ENCODE data around the gene GPATCH11.
A peak's percentile ranks its signal among the peaks of the same experiment; 100 is the strongest.

Gene GPATCH11

DNA sequence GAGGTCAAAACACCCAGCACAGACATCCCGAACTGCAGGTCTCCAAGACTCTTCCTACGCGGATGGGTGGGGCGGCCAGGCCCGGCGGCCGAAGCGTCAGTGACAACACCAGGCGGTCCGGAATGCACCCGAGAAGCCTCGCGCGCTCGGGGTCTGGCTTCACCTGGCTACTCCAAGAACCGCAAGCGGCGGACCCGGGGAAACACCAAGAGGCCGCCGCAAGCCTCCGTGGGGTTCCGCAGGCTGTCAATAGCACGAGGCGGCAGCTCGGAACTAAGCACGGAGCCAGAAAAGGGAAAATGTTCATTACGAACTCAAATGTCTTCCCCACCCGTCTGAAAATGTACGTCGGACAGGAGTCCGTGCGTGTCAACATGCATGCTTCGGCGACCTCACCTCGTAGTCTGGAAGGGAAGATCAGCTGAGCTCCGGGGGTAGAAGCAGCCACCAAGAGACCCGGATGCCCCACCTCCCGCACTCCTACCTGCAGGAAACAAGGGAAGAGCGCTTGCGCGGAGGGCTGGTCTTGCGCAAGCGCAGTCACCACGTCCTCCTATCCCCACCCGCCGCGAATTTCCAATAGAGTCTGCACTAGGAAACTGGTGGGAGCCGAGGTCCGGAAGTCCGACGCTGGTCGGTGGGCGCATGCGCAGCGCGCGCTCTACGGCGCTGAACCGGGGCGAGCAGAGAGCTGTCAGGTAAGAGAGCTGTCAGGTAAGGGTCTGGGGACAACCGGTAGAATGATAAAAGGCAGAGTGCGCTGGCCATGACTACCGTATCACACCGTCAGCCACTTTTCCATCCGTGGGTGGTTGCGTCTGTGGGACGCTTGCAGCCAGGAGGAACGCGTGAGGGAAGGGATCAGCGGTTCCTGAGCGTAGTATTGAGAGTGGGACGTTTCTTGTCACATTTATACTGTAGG lies at the start of gene GPATCH11, which contains the start of gene HEATR5B:
Gene GPATCH11, plus strand, starts transcription at position 646 of the 922 bp plus-strand sequence. CDS start 3,864 bp downstream, outside the sequence.
Gene HEATR5B, minus strand, starts transcription at position 500 of the 922 bp plus-strand sequence. CDS start 958 bp downstream, outside the sequence.
- peak; percentile 96 for DNase-seq (ENCODE audit: low spot score)

DNA sequence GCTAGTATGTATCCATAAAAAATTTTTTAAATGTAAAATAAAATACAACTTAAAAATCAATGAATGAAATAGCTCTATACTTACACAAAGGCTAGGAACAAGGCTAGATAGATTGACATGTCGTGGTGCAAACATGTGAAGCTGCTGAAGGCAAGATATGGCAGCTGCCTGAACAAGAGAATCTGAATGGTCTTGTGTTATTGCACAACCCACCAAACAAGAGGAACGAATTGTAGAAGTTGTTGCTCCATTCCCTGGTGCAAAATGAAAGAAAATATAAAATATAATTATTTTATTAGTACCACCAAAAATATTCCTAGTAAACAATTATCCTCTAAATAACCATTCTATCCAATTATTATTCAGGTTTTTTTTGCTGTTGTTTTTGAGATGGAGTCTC lies 46.5 kb upstream of the GPATCH11 start:
- DNase-seq (ENCODE audit: low spot score): no peak

DNA sequence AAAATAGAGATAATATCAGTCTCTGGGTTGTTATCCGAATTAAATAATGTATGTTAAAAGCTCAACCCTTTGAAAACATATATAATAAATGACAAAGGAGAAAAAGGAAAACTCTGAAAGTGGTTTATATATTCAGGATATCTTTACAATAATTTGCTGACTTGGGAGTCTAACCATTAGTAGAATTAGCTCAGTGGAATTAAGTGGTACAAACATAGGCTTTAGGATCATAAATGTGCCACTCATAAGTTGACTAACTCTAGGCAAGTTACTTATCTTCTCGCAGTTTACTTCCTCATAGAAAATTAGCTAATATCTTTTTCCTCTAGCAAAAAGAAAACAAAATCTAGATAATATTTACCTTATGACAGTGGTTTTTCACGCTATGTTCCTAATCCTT lies 44.7 kb upstream of the GPATCH11 start:
- no peak for DNase-seq (ENCODE audit: low spot score)

DNA sequence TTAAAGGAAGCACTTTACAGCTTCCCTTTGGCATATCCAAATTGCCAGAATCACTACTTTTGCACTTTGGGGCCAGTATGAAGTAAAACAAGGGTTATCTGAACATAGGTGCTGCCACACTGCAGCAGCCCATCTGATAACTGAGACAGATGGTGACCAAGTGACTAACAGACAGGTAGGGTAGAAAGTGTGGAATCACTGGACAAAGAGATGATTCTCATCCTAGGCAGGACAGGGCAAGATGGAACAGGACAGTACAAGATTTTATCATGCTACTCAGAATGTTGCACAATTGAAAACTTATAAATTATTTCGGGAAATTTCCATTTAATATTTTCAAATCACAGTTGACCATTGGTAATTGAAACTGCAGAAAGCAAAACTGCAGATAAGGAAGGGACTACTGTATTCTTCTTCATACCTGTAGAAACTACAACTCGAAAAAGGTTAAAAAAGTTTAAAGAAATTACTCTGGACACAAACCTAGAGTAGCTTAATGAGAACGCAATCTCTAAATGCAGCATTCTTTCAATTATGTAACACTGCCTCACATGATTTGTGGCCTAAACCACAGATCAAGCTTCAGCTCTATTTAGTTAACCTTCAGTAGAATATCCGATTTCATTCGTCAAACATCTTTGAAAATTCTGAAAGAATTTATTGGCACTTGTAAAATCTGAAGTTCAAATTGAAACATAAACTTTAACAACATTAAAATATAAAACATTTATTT lies 31.6 kb upstream of the GPATCH11 start:
- DNase-seq (ENCODE audit: low spot score): no peak

DNA sequence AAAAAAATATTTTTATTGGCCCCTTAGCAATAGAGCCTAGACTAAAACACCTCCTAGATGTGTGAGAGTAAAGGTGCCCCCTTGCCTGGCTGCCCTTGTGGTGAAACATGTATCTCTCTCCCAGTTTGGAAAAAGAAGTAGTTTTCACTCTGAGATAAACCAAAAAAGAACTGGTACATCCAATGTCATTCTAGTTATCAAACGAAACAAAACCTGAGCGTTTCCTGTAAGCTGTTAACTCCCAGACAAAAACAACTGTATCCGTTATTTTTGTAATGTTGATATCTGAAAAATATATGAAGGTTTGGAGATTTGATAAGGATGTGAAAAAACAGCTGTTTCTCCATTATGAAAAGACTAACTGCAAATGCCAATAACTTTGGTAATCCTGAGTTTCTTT lies 24.5 kb upstream of the GPATCH11 start:
- DNase-seq (ENCODE audit: low spot score): no peak

DNA sequence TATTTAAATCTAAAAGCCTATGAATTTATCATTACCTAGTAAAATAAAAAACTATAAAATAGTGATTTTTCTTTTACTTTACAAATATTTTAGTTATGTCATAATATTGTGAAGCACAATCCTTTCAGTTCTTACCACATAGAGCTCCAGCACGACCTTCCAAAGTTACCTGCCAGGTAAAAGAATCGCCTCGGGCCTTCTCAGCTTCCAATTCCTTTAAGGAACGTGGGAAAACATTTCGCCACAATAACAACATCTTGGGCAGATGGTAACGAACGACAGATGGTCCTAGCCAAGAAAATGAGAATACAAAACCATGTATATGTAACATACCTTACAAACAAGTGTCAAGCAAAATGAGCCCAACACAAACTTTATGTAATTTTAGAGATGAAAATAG lies 23.9 kb upstream of the GPATCH11 start:
- DNase-seq (ENCODE audit: low spot score): no peak

DNA sequence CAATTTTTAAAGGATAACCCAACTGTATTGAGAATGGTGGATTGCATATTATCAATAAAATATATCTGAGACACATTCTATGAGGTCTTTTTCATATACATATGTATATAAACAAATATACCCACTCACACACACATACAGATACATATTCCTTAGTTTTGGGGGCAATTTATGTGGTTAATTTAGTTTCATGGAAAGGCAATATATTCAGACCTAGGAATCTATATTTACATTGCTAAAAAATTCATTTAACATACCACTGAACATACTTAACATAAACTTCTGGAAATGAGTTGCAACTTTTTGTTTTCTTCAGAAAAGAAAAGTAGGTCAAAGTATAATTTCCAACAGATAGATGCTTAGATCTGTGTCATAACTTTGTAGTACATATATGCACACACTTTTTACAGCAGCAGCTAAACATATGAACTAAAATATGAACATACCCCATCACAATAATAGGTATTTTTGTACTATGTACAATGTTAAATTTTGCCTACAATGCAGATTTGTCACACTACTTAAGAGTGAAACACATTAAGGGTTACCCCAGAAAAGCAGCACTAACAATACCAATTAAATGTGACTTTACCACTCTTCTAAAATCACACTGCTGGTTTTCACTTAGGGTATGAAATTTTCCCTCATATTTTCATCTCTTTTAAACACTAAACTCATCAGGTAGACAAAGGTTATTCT lies 23.2 kb upstream of the GPATCH11 start:
- DNase-seq (ENCODE audit: low spot score): no peak

DNA sequence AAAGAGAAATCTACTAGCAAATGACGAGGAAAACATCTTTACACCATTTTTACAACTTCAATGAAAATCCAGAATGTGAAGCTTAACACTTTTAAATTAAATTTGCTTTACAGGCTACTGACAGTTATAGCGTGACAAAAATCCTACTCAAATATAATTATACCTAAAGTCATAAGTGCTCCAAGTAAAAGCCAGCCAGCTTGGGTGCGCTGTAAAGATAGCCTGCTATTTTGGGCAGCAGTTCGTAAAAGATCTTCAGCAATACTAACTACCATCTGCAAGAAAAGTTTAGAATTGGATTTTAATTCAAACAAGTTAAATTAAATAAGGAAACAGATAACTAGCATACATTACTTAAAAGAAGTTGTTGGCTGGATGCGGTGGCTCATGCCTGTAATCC lies 22.5 kb upstream of the GPATCH11 start:
- DNase-seq (ENCODE audit: low spot score): no peak

DNA sequence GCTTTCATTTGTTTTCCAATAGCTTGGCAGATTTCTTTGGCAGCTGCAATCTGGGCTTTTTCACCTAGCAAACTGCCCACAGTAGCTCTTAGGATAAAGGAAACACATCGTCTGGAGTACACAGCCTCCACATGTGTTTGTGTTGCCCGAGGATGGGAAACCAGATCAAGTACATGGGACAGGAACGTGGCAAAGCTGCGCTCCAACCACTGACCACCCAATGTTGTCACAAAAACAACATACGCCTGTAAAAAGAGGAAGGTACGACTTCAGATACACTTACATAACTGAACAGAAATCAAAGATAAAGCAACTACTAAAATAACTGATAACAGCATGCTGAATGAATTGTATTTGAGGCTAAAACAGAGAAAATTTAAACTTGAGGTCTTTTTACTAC lies 15.6 kb upstream of the GPATCH11 start:
- DNase-seq (ENCODE audit: low spot score): no peak

DNA sequence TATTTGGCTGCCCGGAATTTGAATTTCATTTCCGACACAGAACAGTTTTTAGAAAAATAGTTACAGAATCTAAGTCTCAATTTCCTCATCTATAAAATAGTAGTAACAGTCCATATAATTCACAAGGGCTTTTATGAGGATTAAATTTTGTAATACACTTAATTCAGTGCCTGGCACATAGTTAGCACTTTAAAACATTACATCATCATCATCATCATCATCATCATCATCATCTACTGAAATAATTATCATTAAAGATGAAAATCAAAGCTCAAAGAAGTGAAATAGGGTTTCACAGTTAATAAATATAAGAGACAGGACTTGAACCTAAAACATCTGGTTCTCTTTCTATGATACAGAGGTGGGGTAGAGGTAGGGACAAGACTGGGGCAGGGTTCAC lies 13.4 kb upstream of the GPATCH11 start:
- DNase-seq (ENCODE audit: low spot score): no peak

DNA sequence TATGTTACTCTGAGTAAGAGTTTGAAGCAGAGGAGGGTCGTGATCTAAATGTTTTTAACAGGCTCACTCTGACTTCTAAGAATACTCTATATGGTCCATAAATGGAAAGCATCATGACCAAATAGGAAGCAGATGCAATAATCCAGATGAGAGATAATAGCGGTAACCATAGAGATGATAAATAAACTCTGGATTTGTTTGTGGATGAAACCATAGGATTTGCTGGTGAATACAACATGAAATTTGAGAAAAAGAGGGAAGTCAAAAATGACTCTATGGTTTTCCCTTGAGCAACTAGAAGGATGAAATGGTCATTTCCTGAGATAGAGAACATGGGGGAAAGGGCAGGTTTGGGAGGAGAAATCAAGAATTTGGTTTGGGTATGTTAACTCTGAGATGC lies 4.1 kb upstream of the GPATCH11 start:
- DNase-seq (ENCODE audit: low spot score): no peak

DNA sequence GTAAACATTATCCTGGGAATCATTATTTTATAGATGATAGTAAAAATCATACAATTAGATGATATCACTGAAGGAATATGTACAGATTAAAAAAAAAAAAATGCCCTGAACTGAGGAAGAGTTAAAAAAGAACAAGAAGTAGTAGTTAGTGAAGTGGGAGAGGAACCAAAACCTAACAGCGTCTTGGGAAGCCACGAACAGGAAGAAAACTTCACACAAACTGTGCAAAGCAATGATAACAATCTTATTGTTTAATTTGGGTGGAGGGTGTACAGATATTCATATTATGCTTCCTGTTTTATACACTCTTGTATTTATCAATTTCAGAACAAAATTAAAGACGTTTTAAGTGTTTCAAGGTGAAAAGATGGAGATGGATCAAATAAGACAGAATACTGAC lies 3.6 kb upstream of the GPATCH11 start:
- DNase-seq (ENCODE audit: low spot score): no peak

DNA sequence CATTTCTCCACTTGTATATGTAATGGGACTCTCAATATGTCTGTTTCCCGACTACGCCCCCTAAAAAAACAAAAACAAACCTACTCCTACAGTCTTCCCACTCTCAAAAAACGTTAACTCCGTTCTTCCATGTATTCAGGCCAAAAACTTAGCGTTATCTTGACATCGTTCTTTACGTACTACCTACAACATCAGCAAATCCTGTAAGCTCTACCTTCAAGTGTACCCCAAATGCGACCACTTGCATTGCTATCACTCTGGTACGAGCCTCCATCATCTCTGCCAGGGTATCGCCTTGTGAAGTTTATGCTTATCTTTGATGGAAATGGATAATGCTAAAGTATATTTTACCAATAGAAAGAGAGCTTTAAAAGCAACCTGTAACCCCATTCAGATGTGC lies 479 bp downstream of the GPATCH11 start:
- no peak for DNase-seq (ENCODE audit: low spot score)

DNA sequence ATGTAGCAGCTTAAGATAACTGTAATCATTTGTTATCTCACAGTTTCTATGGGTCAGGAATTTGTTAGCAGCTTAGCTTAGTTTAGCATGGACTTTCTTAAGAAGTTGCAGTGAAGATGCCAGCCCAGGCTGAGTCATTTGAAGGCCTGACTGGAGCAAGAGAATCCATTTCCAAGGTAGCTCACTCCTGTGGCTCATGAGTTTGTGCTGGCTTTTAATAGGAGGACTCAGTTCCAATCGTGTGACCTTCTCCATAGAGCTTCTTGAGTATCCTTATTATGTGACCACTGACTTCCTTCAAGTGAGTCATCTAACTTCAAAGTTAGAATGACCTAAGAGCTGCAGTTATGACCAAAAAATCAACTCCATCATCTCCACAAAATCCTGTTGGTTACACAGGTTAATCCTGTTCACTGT lies 1.4 kb downstream of the GPATCH11 start:
- peak; percentile 41 for DNase-seq (ENCODE audit: low spot score)

DNA sequence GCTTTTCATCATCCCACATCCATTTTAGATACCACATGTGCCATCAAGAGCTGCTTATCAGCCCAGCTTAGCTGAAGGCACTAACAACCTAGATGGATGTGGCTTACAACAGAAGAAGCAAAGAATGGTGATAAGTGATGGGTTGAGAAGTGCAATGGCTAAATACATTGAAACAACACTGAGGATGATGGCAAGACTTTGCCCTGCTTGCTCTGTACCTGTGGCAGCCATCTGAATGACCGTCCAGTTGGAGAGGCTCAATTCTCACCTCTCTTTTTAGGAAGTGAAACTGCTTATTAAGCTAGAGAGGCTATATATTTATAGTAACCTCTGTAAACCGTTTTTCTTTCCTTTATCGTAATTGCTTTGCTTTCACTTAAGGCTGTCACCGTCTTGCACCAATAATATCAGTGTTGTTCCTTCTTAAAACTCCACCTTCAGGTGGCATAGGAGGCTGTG lies 5.7 kb downstream of the GPATCH11 start:
- no peak for DNase-seq (ENCODE audit: low spot score)

DNA sequence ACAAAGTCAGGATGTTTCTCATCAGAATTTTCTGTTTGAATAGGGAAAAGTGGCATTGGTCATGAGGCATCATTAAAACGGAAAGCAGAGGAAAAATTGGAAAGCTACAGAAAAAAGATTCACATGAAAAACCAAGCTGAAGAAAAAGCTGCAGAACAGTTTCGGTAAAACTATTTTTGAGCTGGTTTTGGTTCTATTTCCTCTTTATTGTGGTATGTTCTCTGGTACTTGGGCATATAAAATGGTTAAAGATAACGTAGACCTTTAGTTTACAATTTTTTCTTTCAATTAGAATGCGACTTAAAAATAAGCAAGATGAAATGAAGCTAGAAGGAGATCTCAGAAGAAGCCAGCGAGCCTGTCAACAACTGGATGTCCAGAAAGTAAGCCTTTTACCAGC lies 7.6 kb downstream of the GPATCH11 start:
- DNase-seq (ENCODE audit: low spot score): no peak

DNA sequence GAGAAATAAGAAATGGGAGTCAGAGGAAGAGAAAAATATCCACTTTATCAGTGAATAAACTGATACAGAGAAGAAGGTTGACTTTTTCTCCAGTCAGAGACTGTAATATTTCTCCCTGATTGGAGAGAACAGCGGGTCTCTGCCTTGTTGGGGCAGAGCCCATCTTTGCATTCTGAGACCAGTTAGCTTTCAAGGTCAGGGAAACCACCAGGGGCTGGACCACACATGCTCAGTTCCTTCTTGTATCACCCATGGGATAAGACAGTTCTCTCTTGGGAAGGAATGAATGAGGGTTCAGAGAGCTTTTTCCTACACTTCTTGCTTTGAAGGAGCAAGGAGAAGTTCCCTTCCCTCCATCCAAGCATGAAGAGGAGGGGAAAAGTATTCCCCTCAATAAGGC lies 12.2 kb downstream of the GPATCH11 start:
- no peak for DNase-seq (ENCODE audit: low spot score)

DNA sequence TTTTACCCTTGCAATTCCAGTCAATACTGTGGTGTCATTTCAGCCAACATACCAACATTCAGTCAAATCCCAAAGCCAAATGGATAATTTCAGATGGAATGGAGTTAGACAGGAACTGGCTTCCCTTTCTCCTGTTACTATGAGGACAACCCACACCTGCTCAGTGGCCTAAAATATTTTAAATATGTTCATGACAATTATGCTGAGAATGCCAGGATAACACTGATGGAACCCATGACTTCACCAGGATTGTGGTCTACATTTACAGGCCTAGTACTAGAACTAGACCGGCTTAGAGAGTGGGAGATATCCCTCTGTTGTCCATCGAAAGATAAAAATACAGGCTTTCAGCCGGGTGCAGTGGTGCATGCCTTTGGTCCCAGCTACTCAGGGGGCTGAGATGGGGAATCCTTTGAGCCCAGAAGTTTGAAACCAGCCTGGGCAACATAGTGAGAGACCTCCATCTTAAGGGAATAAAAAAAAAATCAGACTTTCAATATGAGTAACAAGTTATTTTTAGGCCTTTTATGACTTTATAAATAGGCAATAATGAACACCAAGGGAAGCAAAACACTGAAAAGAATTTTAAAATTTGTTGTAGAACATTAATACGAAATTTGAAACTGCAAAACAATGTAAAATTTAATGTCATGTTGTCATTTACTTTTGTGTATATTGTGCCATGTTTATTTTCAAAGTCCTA lies 14.2 kb downstream of the GPATCH11 start:
- no peak for DNase-seq (ENCODE audit: low spot score)

DNA sequence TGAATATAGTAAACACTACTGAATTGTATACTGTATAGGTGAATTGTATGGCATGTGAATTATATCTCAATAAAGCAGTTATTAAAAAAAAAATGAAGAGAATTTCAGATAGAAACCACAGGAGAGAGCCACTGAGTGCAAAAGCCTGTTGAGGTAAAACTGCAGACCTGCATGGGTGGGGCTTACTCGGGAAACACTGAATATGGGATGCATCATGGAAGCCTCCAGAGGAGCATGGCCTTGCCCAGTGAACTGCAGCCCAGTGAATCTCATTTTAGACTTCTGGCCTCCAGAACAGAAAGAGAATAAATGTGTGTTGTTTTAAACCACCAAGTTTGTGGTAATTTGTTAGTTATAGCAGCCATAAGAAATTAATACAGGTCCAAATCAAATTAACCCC lies 15.7 kb downstream of the GPATCH11 start:
- no peak for DNase-seq (ENCODE audit: low spot score)

DNA sequence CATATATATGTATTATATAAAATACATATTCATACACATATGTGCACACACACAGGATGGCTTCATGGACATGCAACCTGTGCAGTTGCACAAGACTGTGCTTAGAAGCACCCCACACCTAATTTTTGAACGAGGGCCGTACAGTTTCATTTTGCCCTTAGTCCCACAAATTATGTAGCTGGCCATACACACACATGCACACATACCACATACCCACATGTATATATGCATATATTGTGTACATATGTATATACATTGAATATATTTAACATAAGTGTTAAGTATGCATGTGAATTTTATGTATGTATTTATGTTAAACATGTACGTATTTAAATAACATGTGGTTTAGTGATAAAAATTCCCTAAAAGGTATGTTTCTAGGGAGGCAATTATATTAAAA lies 18.3 kb downstream of the GPATCH11 start:
- no peak for DNase-seq (ENCODE audit: low spot score)

DNA sequence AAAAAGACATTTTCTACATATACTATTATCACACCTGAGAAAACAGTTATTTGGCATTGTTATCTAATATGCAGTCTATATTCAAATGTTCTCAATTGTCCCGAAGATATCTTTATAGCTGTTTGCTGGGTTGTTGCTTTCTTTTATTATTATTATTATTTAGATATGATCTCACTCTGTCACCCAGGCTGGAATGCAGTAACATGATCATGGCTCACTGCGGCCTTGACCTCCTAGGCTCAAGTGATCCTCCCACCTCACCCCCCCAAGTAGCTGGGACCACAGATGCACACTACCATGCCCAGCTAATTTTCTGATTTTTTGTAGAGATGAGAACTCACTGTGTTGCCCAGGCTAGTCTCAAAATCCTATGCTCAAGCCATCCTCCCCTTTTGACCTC lies 19.9 kb downstream of the GPATCH11 start:
- DNase-seq (ENCODE audit: low spot score): no peak

DNA sequence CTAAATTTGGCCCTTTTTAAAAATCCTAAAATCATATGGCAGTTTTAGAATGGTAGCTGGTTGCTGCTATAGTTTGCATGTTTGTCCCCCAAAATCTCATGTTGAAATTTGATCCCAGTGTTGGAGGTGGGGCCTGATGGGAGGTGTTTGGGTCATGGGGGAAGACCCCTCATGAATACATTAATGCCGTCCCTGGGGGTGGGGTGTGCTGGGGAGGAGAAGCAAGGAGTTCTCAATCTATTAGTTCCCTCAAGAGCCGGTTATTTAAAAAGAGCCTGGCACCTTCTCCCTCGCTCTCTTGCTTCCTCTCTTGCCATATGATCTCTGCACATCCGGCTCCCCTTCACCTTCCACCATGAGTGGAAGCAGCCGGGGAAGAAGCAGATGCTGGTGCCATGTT lies 20.8 kb downstream of the GPATCH11 start:
- DNase-seq (ENCODE audit: low spot score): no peak
